GM19099 (cell line): Measurements from ENCODE around the gene SLC24A3.

ENCODE experiments used
- POLR2A ChIP-seq: IDR thresholded peaks from 3 replicates; pipeline ENCODE4 v1.6.1; 2011; ENCODE audit warnings: low read depth; ENCODE audit not compliant: insufficient read length; ENCODE audit errors: extremely low read depth

The SLC24A3 gene

DNA sequence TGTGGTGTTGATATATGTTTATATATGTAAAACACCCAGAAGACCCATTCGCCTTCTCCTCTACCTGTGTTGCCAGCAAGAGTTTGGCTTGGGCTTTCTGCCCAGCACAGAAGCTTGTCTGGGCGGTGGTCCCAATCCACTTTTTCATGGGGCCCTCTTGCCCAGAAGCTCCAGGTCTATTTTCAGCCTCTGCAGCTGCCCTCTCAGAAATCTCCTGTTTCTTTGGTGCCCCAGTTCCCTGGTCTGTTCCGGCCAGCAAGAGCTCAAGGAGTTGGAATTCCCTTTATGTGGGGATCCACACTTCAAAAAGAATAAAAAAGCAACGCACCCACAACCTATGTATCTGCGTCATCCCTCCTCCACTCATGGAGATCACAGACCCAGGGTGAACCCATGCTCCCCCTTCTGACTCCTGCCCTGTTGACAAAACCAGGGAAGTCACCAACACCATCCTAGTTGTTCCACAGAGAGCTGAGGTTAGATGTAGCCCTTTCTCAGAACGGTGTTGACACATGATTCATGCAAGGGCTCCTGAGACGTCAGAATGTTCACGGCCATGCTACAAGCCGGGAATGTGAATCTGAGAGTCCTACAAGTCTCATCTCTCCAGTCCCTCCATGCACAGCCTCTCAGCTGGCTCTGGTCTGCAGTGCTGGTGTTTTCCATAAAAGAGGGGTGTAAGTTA lies 388.8 kb downstream of the SLC24A3 start:
- no peak for TF ChIP-seq POLR2A

DNA sequence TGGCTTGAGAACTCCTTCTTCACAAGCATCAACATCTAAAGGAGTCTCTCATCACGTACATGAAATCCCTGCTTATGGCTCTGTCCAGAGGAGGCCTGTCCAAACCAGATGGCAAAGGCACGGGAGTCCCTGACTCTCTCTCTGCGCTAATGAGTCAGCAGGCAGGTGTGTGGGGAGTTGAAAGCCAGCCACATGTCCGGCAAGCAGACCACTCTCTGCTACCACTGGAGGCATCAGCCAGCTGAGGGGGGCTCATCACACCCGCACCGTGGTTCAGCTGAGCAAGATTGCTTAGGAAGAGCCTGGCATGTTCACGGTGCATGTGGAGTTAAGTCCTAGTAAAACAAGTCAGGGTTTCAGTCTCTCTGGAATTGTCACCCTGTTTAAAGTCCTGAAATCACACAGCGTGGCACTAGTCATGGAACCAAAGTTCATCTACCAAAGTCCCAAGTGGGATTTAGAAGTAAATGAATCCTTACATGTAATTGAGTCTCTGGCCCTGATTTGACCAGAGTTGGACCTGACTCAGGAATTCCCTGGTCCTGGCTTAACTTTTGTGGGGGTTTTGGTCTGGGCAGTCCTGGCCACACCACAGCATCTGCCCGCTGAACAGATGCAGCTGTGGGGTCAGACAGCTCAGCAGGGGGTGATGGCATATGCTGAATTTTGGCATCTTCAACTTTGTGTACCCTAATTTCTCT lies 390.4 kb downstream of the SLC24A3 start:
- TF ChIP-seq POLR2A = no peak

DNA sequence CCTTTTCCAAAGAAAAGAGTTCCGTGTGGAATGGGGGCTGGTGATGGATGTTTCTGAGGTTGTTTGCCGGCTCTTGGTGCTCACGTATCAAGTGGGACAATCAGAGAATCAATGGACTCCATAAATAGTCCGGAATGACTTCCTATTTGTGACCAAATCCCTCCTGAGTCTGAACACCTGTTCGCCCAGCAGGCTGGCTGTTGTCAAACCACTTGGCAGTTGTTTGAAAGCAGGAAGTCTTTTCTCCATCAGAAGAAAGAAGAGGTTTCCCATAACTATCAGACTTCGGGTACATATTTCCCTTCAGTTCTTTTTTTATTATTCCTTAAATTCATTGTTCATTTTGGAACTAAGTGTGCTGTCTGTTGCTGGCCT lies 390.9 kb downstream of the SLC24A3 start:
- TF ChIP-seq POLR2A = no peak

DNA sequence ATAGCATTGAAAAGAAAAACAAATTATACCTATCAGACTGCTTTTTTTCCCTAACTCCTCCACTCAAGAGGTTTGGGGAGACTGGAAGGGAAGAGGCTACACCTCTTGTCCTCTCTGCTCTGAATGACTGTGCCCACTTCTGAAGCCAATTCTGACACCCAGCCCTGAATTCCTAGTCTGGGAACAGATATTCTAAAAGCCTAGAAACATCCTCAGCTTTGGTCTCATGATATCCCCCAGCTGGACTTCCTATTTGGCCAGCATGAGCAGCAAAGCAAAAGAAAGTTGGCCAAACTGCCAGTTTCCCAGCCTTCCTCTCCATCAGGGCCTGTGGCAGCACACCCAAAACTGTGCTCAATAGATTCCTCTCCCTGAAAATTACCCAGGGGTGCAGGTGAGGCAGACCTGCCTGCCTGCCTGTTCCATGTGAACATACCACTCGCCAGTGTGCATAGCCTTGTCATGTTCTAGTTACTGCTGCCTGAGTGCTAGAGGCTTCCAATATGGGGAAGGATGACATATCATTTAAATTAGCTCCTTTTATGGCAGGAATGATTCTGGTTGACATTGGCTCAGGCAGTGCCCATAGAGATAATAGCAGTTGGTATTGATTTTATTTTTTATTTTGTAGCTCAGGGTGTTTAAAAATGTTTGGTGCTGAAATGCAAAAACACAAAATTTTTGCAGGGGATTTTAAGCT lies 393.5 kb downstream of the SLC24A3 start:
- TF ChIP-seq POLR2A = no peak

DNA sequence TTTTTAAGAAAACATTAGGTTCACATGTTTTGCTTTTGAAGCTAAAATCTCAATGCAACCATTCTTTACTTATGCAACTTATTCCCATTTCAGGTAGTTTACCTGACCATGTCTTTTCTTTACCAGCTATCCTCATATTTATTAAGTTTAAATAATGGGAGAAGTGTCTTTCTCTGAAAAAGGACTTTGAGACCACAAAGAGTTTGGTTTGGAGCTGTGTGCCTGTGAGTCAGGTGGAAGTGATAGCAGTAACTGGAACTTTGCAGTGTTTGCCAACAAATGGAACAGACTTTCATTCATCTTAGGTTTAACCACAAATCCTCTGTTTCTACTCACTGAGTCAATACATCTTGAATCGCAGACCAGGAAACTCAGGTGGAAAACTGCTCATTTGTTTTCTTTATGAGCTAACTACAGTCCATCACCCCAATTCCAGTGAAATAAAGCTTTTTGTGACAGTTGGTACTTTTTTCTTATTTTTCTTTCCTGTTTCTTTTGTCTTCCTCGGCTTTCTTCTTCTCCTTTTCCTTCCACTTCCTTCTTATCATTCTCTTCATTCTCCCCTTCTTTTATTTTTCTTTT lies 397.3 kb downstream of the SLC24A3 start:
- no peak for TF ChIP-seq POLR2A

DNA sequence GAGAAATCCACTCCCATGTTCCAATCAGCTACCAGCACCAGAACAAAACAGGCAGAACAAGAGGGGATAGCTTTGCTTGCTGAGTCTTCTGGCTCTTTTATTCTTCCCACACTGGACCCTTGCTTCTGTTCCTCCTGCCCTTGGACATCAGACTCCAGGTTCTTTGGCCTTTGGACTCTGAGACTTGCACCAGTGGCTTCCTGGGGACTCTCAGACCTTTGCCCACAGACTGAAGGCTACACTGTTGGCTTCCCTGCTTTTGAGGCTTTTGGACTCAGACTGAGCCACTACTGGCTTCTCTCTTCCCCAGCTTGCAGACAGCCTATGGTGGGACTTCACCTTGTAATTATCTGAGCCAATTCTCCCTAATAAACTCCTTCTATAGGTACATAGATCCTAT lies 403.2 kb downstream of the SLC24A3 start:
- no peak for TF ChIP-seq POLR2A

DNA sequence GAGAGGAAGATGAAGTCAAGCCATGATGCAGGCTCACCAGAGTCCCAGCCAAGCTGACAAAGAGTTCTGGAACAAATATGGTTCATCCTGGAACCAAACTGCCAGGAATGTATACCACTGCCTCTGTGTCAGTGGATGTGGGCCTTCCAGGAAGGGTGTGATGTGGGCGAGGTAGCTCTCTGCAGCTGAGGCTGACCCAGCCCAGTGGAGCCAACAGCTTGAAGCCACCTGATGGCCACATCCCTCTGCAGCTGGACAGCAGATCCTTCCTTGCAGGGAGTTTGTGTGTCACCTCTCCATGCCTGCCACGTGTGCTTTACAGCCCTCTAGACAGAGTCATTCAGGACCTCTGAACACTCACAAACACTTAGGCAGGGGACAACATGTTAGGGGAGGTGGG lies 403.6 kb downstream of the SLC24A3 start:
- TF ChIP-seq POLR2A = no peak

DNA sequence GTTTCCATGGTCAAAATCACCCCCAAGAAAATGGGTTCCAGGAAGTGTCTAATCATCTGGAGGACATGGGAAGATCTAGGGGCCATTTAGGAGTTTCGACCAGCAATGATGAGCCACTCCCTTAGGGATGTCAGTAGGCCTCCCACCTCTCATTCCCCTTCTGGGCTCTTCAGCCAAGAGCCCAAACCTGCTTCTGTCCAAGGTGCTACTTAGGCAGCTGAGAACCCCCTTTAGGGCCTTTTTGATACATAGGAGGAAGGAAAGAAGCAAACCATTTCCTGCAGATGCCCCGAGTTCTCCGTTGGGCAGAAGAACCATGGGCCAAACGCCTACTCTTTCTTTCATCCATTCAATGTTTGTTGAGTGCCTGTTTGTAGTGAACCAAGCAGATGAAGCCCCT lies 404.2 kb downstream of the SLC24A3 start:
- no peak for TF ChIP-seq POLR2A

DNA sequence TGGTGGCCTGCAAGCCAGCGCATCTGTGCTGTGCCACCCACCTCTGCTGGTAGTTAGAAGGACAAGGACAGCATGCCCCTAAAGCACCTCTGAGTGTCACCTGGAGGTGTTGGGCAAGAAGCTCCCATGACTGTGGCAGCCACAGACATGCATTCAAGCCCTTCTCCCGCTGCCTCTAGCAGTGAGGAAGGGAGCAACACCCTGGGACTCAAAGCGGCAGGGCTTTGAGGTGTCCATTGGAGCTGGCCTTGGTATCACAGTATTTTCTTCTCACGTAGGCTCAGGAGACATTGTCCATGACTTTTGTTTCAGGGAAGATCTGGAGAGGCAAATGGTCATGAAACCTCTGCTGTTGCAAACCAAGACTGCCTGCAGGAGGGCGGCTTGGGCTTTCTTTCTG lies 404.8 kb downstream of the SLC24A3 start:
- no peak for TF ChIP-seq POLR2A

DNA sequence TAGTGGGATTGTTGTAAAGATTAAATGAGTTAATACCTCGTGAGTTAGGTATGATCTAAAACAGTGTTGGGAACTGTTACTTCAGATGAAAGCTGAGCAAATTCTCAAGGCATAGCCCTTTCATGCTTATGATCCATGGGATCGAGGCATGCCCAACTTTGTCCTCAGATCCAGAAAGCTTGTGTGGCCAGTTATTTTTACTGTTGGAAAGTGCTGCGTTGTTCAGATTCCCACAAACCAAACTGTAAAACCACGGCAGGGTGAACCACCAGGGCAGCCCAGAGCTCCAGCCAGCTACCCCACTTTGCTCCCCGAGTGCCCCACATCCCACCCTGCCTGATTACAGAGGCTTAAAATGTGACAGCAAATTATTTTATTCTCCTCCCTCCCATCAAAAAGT lies 406.3 kb downstream of the SLC24A3 start:
- TF ChIP-seq POLR2A = no peak

DNA sequence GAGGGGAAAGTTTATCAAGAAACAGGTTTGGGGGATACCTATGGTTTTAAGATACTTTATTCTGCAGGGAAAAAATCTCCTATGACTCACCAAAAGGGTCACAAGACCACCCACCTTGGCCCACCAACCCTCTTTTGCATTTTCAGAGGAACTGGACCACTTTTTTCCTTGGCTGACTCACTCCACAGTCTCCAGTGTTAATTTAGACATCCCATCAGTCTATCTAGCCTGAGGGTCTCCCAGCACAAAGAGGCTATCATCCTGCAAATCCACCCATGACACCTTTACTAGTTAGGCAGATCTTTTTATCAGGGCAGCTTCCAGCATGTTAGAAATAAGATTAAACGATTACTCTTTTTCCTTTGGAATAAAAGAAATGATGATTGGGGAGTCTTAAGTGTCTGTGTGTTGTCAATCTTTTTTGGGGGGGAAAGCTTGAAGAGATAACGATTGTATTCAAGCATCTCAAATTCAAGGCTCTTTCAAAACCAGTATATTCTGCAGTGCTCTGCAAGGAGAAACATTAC lies 407.5 kb downstream of the SLC24A3 start:
- no peak for TF ChIP-seq POLR2A

DNA sequence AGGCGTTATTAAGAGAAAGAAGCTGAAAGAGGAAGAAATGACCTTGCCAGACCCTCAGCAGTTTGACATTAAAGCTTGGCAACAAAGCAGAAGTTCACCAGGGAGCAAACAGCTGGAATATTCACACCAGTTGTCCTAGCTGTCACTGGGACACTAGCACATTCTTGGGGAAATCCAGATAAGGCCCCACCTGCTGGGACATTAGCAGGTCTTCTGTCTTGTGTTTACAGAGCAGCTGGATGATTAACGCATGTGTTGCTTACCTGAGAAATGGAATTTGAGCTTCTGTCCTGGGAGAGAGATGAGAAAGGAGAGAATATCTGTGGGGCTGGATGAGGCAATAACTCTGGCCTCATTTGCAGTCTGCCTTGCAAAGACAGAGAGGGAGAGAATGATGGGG lies 408.0 kb downstream of the SLC24A3 start:
- TF ChIP-seq POLR2A = no peak

DNA sequence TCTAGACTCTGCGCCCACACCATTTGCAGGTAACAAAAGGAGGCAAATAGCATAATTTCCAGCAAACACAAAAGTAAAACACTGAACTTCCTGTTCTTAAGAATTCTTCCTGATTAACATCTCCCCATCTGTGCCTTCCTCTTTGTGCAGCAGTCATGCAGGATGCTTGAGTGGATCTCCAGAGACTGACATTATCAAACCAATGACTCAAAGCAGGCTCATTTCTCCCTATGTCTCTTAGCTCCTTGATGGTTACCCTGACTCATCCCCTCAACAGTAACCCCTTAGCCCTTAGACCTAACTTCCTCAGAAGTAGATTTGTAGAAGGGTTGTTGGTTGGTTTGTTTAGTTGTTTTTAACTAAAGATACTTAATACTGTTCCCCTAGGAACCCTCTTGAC lies 408.6 kb downstream of the SLC24A3 start:
- TF ChIP-seq POLR2A = no peak

DNA sequence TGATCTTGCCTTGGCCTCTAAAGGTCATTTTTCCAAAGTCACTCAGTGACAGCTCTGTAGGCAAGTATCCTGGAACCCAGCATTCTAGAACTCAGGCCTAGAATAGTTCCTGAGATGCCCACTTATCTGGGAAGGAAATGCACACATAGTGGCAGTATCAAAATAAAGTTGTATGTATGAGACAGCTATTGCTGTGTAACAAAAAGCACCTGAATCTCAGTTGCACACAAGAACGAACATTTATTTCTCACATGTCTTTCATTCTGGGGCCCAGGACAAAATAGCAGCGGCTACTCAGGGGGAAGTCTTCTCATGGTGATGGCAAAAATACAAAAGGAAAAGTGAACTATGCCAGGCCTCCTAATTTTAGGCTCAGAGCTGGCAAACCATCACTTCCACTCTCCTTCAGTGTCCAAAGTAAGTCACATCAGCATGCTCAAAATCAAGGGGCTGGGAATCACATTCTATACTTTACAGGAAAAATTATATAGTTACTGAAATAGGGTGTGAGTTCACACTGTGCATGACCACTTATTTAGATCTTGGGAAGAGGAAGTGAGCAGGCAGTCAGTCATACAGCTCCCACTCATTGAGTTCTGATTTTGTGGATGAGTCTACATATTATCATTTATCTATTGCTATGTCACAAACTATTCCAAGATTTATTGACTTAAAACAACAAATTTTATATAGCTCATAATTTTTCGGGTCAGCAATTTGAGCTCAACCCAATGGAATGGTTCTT lies 412.0 kb downstream of the SLC24A3 start:
- TF ChIP-seq POLR2A = no peak

DNA sequence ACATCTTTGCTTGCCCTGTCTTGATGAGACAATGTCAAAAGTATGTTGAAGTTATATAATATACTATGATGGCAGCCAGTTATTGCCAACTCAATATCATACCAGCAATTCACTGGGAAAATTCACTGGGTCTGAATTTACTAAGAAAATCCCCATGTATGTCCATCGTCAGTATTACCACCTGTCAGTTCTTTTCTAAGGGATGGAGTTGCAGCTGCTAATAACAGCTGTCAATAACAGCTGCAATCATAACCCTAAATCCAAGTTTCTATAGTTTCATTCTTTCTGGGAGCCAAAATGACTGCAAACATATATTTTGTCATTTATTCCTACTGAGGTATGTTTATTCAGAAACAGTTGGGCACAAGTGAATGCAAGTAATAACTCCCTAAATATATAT lies 413.0 kb downstream of the SLC24A3 start:
- TF ChIP-seq POLR2A = no peak
